Neural cell (in vitro differentiated cells): ENCODE measurements around the gene PFN2. TPM values are rescaled to one million over a fixed set of nuclear protein-coding genes. Genes with fewer than 3 reads are reported as not detected.

Experiments
- H2AFZ ChIP-seq: fragments of 200-600, 300-800 bp; sonication (generic), shearing (Covaris generic); 2 replicates; pipeline ENCODE4 v1.6.0; 2014; ENCODE audit warnings: low read depth, mild to moderate bottlenecking, antibody characterized with exemption, low read length, moderate library complexity
- H3F3A ChIP-seq: fragments of 200-600 bp; shearing (Covaris generic); 2 replicates; pipeline ENCODE4 v1.6.1; 2016; ENCODE audit warnings: mild to moderate bottlenecking, moderate library complexity, mixed read lengths, antibody characterized with exemption, low read length; ENCODE audit not compliant: insufficient read depth, poor library complexity, severe bottlenecking
- H3K27ac ChIP-seq: fragments of 200-600, 300-800 bp; sonication (generic), shearing (Covaris generic); 2 replicates; pipeline ENCODE4 v1.5.1; 2014; ENCODE audit warnings: mild to moderate bottlenecking, low read length, moderate library complexity
- H3K27me3 ChIP-seq: fragments of 300-800, 200-600 bp; sonication (generic), shearing (Covaris generic); 2 replicates; pipeline ENCODE4 v1.6.0; 2014; ENCODE audit warnings: mild to moderate bottlenecking, low read depth, low read length, moderate library complexity; ENCODE audit not compliant: insufficient read depth
- H3K36me3 ChIP-seq: fragments of 300-800, 200-600 bp; sonication (generic), shearing (Covaris generic); 2 replicates; pipeline ENCODE4 v1.5.1; 2014; ENCODE audit warnings: mild to moderate bottlenecking, antibody characterized with exemption, low read length, moderate library complexity; ENCODE audit not compliant: insufficient read depth
- H3K4me2 ChIP-seq: fragments of 300-800, 200-600 bp; sonication (generic), shearing (Covaris generic); 2 replicates; pipeline ENCODE4 v1.6.0; 2014; ENCODE audit warnings: mild to moderate bottlenecking, low read length
- H3K4me3 ChIP-seq: fragments of 300-800, 200-600 bp; sonication (generic), shearing (Covaris generic); 2 replicates; pipeline ENCODE4 v1.5.1; 2014; ENCODE audit warnings: mild to moderate bottlenecking, low read length, moderate library complexity
- H3K79me2 ChIP-seq: fragments of 200-600 bp; shearing (Covaris generic); replicated peaks from 2 replicates; pipeline ENCODE4 v1.6.0; 2014; ENCODE audit warnings: mild to moderate bottlenecking, low read length, moderate library complexity; ENCODE audit not compliant: insufficient read depth
- H3K9ac ChIP-seq: fragments of 300-800, 200-600 bp; sonication (generic), shearing (Covaris generic); 2 replicates; pipeline ENCODE4 v1.6.1; 2016; ENCODE audit warnings: mild to moderate bottlenecking, low read length, mixed read lengths
- H3K9me2 ChIP-seq: fragments of 200-600 bp; shearing (Covaris generic); 2 replicates; pipeline ENCODE4 v1.6.1; 2016; ENCODE audit warnings: mild to moderate bottlenecking, low read length, mixed read lengths; ENCODE audit not compliant: insufficient read depth
- H3K9me3 ChIP-seq: fragments of 200-600, 300-800 bp; sonication (generic), shearing (Covaris generic); 2 replicates; pipeline ENCODE4 v1.6.1; 2016; ENCODE audit warnings: mild to moderate bottlenecking, mixed run types, low read length, moderate library complexity, mixed read lengths
- H4K20me1 ChIP-seq: fragments of 200-600 bp; shearing (Covaris generic); 2 replicates; pipeline ENCODE4 v1.6.1; 2016; ENCODE audit warnings: mild to moderate bottlenecking, mixed run types; ENCODE audit not compliant: insufficient read depth
- EP300 ChIP-seq: fragments of 450-650 bp; conservative IDR thresholded peaks from 2 replicates; pipeline ENCODE4 v1.6.1; 2014; ENCODE audit warnings: antibody characterized with exemption, mild to moderate bottlenecking, moderate library complexity; ENCODE audit not compliant: poor library complexity, severe bottlenecking
- EZH2 ChIP-seq: fragments of 200-600, 300-800 bp; shearing (Covaris generic), sonication (generic); IDR thresholded peaks from 2 replicates; pipeline ENCODE4 v1.6.1; 2014; ENCODE audit warnings: antibody characterized with exemption, low read length, borderline replicate concordance, mild to moderate bottlenecking; ENCODE audit not compliant: insufficient read depth, poor library complexity, severe bottlenecking
- MXI1 ChIP-seq: fragments of 450-650 bp; conservative IDR thresholded peaks from 2 replicates; pipeline ENCODE4 v1.6.1; 2014; ENCODE audit warnings: antibody characterized with exemption, mild to moderate bottlenecking; ENCODE audit not compliant: poor library complexity, severe bottlenecking
- POLR2AphosphoS5 ChIP-seq: IDR thresholded peaks from 2 replicates; pipeline ENCODE4 v1.6.1; 2012
- RAD21 ChIP-seq: fragments of 450-650 bp; conservative IDR thresholded peaks from 2 replicates; pipeline ENCODE4 v1.6.1; 2014; ENCODE audit warnings: antibody characterized with exemption, mild to moderate bottlenecking, moderate library complexity
- SMC3 ChIP-seq: fragments of 450-650 bp; conservative IDR thresholded peaks from 2 replicates; pipeline ENCODE4 v1.6.1; 2014; ENCODE audit warnings: antibody characterized with exemption, mild to moderate bottlenecking, moderate library complexity; ENCODE audit not compliant: poor library complexity
- TAF1 ChIP-seq: IDR thresholded peaks from 2 replicates; pipeline ENCODE4 v1.6.1; 2012; ENCODE audit warnings: low read depth
- polyA plus RNA-seq: library from polyadenylated mRNA; depleted of rRNA; stranded (reverse); fragments of >200 nt; gene quantifications from 2 replicates; pipeline ENCODE4 v1.2.3, GENCODE V29; 2014
- TF ChIP-seq, protein P1 (sequence below): fragments of 450-650 bp; IDR thresholded peaks from 2 replicates; pipeline ENCODE4 v1.5.1; 2014; ENCODE audit warnings: antibody characterized with exemption, mild to moderate bottlenecking, moderate library complexity; ENCODE audit not compliant: poor library complexity, severe bottlenecking
- TF ChIP-seq, protein P2 (sequence below): IDR thresholded peaks from 2 replicates; pipeline ENCODE4 v1.6.1; 2012; ENCODE audit warnings: borderline replicate concordance

The PFN2 gene
- polyA plus RNA-seq, 1 donor from 2014 or later = 527 TPM

DNA sequence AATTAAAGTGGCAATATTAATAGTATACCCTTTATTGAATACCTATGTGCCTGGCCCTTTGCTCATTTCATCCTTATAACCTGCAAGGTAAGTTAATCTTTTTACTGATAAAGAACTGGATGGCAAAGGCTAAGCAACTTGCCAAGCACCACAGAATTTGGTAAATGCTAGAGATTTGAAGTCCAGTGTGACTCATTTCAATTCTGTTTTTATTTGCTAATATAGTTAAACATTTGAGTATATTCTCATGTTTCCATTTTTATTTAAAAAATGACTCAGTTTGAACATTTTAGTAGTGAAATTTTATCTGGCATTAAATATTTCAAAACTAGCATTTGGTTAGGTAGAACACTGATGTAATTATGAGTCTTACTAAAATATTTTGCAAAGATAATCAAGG lies 11.3 kb downstream of the PFN2 start:
- no peak overlapping the region for H3K4me3 ChIP-seq
- H3K9me2 ChIP-seq = no peaks in the 10 kb centered on the region
- TF ChIP-seq MXI1 (no peak), POLR2AphosphoS5 (no peak), TAF1 (no peak), SMC3 (no peak), EP300 (no peak), RAD21 (no peak), EZH2 (no peak)
- TF ChIP-seq, protein P1, sequence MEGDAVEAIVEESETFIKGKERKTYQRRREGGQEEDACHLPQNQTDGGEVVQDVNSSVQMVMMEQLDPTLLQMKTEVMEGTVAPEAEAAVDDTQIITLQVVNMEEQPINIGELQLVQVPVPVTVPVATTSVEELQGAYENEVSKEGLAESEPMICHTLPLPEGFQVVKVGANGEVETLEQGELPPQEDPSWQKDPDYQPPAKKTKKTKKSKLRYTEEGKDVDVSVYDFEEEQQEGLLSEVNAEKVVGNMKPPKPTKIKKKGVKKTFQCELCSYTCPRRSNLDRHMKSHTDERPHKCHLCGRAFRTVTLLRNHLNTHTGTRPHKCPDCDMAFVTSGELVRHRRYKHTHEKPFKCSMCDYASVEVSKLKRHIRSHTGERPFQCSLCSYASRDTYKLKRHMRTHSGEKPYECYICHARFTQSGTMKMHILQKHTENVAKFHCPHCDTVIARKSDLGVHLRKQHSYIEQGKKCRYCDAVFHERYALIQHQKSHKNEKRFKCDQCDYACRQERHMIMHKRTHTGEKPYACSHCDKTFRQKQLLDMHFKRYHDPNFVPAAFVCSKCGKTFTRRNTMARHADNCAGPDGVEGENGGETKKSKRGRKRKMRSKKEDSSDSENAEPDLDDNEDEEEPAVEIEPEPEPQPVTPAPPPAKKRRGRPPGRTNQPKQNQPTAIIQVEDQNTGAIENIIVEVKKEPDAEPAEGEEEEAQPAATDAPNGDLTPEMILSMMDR = no peak
- TF ChIP-seq, protein P2, sequence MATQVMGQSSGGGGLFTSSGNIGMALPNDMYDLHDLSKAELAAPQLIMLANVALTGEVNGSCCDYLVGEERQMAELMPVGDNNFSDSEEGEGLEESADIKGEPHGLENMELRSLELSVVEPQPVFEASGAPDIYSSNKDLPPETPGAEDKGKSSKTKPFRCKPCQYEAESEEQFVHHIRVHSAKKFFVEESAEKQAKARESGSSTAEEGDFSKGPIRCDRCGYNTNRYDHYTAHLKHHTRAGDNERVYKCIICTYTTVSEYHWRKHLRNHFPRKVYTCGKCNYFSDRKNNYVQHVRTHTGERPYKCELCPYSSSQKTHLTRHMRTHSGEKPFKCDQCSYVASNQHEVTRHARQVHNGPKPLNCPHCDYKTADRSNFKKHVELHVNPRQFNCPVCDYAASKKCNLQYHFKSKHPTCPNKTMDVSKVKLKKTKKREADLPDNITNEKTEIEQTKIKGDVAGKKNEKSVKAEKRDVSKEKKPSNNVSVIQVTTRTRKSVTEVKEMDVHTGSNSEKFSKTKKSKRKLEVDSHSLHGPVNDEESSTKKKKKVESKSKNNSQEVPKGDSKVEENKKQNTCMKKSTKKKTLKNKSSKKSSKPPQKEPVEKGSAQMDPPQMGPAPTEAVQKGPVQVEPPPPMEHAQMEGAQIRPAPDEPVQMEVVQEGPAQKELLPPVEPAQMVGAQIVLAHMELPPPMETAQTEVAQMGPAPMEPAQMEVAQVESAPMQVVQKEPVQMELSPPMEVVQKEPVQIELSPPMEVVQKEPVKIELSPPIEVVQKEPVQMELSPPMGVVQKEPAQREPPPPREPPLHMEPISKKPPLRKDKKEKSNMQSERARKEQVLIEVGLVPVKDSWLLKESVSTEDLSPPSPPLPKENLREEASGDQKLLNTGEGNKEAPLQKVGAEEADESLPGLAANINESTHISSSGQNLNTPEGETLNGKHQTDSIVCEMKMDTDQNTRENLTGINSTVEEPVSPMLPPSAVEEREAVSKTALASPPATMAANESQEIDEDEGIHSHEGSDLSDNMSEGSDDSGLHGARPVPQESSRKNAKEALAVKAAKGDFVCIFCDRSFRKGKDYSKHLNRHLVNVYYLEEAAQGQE = no peak
- H3K27me3 ChIP-seq = no peaks in the 10 kb centered on the region
- H3K9ac ChIP-seq = no peak overlapping the region
- no peak overlapping the region for H2AFZ ChIP-seq
- H3K9me3 ChIP-seq = no peaks in the 10 kb centered on the region
- H3K4me2 ChIP-seq = no peak overlapping the region
- H3K27ac ChIP-seq = no peak overlapping the region
- H4K20me1 ChIP-seq = no peaks in the 10 kb centered on the region
- H3F3A ChIP-seq = no peaks in the 10 kb centered on the region
- no peaks in the 10 kb centered on the region for H3K36me3 ChIP-seq
- peaks cover 37% of the 10 kb centered on the region for H3K79me2 ChIP-seq

DNA sequence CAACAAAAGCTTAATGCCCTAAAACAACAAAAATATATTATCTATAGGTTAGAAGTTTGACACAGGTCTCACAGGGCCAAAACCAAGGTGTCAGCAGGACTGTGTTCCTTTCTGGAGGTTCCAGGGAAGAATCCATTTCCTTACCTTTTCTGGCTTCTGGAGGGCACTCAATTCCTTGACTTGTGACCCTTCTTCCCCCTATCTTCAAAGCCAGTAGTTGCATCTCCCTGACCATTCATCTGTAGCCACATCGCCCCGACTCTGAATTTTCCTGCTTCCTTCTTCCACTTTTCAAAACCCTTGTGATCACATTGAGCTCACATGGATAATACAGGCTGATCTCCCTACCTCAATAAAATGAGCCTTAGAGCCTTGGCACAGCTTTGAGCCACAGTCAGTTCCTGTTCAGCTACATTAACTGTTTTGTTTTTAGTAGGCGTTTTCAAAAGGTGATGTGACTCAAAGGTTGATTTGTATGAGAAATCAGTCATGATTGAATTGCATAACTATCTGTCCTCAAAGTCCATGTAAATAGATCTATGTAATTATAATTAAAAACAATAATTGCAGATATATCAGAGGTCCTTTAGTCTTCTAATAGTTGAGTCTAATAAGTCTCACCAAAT lies 12.4 kb downstream of the PFN2 start:
- H3K36me3 ChIP-seq = no peaks in the 10 kb centered on the region
- H3F3A ChIP-seq = no peaks in the 10 kb centered on the region
- no peak overlapping the region for H3K27ac ChIP-seq
- no peak overlapping the region for H3K4me2 ChIP-seq
- no peaks in the 10 kb centered on the region for H4K20me1 ChIP-seq
- no peaks in the 10 kb centered on the region for H3K27me3 ChIP-seq
- peaks cover 26% of the 10 kb centered on the region for H3K79me2 ChIP-seq
- no peaks in the 10 kb centered on the region for H3K9me2 ChIP-seq
- TF ChIP-seq EP300 = no peak
- TF ChIP-seq SMC3 = no peak
- no peak for TF ChIP-seq POLR2AphosphoS5
- no peak for TF ChIP-seq MXI1
- no peak for TF ChIP-seq TAF1
- TF ChIP-seq, protein P2 = no peak
- TF ChIP-seq, protein P1 = no peak
- TF ChIP-seq EZH2 = no peak
- TF ChIP-seq RAD21 = no peak
- no peaks in the 10 kb centered on the region for H3K9me3 ChIP-seq
- no peak overlapping the region for H3K9ac ChIP-seq
- no peak overlapping the region for H3K4me3 ChIP-seq
- no peak overlapping the region for H2AFZ ChIP-seq
